Measurements from ENCODE around the gene OSBPL7. TPM values are rescaled to one million over a fixed set of nuclear protein-coding genes. Genes with fewer than 3 reads are reported as not detected.

Gene OSBPL7
- total and polyA plus RNA-seq, 2 donors (not counting 3 experiments of a cell fraction or from before 2014, with no cell fraction given): 16.2 to 29.1 TPM

- H3K27me3 ChIP-seq (ENCODE audit: control insufficient read depth in 2 of 2, insufficient read depth in 2 of 2, low read length in 2 of 2): peaks cover 14 to 17% of the 10 kb centered on the region in 2 experiments
- FAIRE-seq (no peak), DNase-seq (ENCODE audit: low read depth, low spot score) (no peak)
- no peak overlapping the region for H2AFZ ChIP-seq (ENCODE audit: low read depth, low read length)
- H4K20me1 ChIP-seq (replicated peaks; ENCODE audit: control insufficient read depth, extremely low read depth, insufficient read depth, low read length): no peaks in the 10 kb centered on the region
- H3K9me3 ChIP-seq (replicated peaks; ENCODE audit: control insufficient read depth, insufficient read depth, low read length): no peaks in the 10 kb centered on the region
- TF ChIP-seq JUN (IDR thresholded peaks at IDR 0.05; ENCODE audit: borderline replicate concordance, insufficient read depth, insufficient read length, low read depth) (no peak), POLR2A (IDR thresholded peaks at IDR 0.05; ENCODE audit: low read depth, low read length) (no peak), MYC (IDR thresholded peaks at IDR 0.05; ENCODE audit: low read depth, low read length) (no peak), CTCF (IDR thresholded peaks at IDR 0.05; ENCODE audit: extremely low read depth in 1 of 2, insufficient read depth in 1 of 2, low read depth in 1 of 2, low read length in 2 of 2) (no peak), GATA2 (IDR thresholded peaks at IDR 0.05; ENCODE audit: insufficient read depth, insufficient read length, low read depth, low read length) (no peak), FOS (IDR thresholded peaks at IDR 0.05; ENCODE audit: borderline replicate concordance, insufficient read depth, low read length) (no peak), EZH2 (IDR thresholded peaks at IDR 0.05; ENCODE audit: borderline replicate concordance, low read depth, low read length, severe bottlenecking) (no peak), POLR2AphosphoS5 (IDR thresholded peaks at IDR 0.05; ENCODE audit: insufficient read depth, low read depth, low read length) (no peak)
- TF ChIP-seq, protein P1, sequence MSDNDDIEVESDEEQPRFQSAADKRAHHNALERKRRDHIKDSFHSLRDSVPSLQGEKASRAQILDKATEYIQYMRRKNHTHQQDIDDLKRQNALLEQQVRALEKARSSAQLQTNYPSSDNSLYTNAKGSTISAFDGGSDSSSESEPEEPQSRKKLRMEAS (IDR thresholded peaks at IDR 0.05; ENCODE audit: insufficient read depth, insufficient read length): no peak
- H3K36me3 ChIP-seq (ENCODE audit: control insufficient read depth in 2 of 2, extremely low read depth in 1 of 2, insufficient read depth in 2 of 2, low read length in 2 of 2): no peaks in the 10 kb centered on the region
- no peak overlapping the region for H3K4me2 ChIP-seq (ENCODE audit: insufficient read depth, low read length)
- dilution Hi-C loops (cut with MboI; ENCODE audit: extremely low pct_ligation_motif_present, low sequenced_read_pairs) (no loop called here), intact Hi-C loops (cut with micrococcal nuclease) (no loop called here)
- ChIA-PET POLR2A (no interaction called here), CTCF (interaction anchor here (0.6 to 1.9 kb wide), 4 partner anchors 9 to 223 kb away, joined by 3 to 5 read pairs (median 4); no protein-coding TSS in a partner anchor)
- no peak overlapping the region for H3K4me3 ChIP-seq (replicated peaks in 1 of 3; ENCODE audit: insufficient read depth in 1 of 3, low read depth in 1 of 3, low read length in 3 of 3)
- no TSS peak for BruUV-seq (replicated peaks)
- no peak overlapping the region for H3K27ac ChIP-seq (ENCODE audit: insufficient read depth, low read depth, low read length)
- no peak overlapping the region for H3K9ac ChIP-seq (replicated peaks; ENCODE audit: extremely low read depth, insufficient read depth, low read length)
- H3K4me1 ChIP-seq (ENCODE audit: control insufficient read depth, extremely low read depth, insufficient read depth, low read length): no peaks in the 10 kb centered on the region
- no peaks in the 10 kb centered on the region for H3K79me2 ChIP-seq (ENCODE audit: control insufficient read depth, insufficient read depth, low read length)
- no peaks in the 10 kb centered on the region for H3K9me1 ChIP-seq (replicated peaks; ENCODE audit: control insufficient read depth, extremely low read depth, insufficient read depth, low read length)
Measured at GRCh38 chr17:47781397-47781796, 40.2 kb downstream of the OSBPL7 start.
